Loucy (cell line): ENCODE measurements around the gene FTL.

Source experiments
- H2AFZ ChIP-seq: fragments of 200-600 bp; sonication (generic); 2 replicates; pipeline ENCODE4 v1.6.0; 2016; ENCODE audit warnings: antibody characterized with exemption, mild to moderate bottlenecking, low read length, moderate library complexity
- H3F3A ChIP-seq: fragments of 200-600 bp; 2 replicates; pipeline ENCODE4 v1.6.0; 2016; ENCODE audit warnings: antibody characterized with exemption, low read depth, mild to moderate bottlenecking
- H3K27me3 ChIP-seq: fragments of 200-600 bp; sonication (generic); 2 replicates; pipeline ENCODE4 v1.6.1; 2014; ENCODE audit warnings: low read length, mild to moderate bottlenecking; ENCODE audit not compliant: insufficient read depth, poor library complexity, severe bottlenecking
- H3K36me3 ChIP-seq: fragments of 200-600 bp; sonication (generic); 2 replicates; pipeline ENCODE4 v1.6.1; 2016; ENCODE audit warnings: low read length; ENCODE audit not compliant: insufficient read depth
- H3K4me1 ChIP-seq: fragments of 200-600 bp; sonication (generic); 2 replicates; pipeline ENCODE4 v1.5.1; 2014; ENCODE audit warnings: low read length, mild to moderate bottlenecking; ENCODE audit not compliant: insufficient read depth, poor library complexity, severe bottlenecking
- H3K4me2 ChIP-seq: fragments of 200-600 bp; sonication (generic); 2 replicates; pipeline ENCODE4 v1.6.0; 2014; ENCODE audit warnings: antibody characterized with exemption, low read length, low read depth, mild to moderate bottlenecking; ENCODE audit not compliant: poor library complexity, severe bottlenecking
- H3K4me3 ChIP-seq: fragments of 200-600 bp; sonication (generic); 2 replicates; pipeline ENCODE4 v1.5.1; 2014; ENCODE audit warnings: low read length, mild to moderate bottlenecking, mixed read lengths; ENCODE audit not compliant: poor library complexity, severe bottlenecking
- H3K79me2 ChIP-seq: fragments of 200-600 bp; sonication (generic); 2 replicates; pipeline ENCODE4 v1.6.1; 2014; ENCODE audit warnings: low read length; ENCODE audit not compliant: insufficient read depth
- H3K9ac ChIP-seq: fragments of 200-600 bp; sonication (generic); 2 replicates; pipeline ENCODE4 v1.6.0; 2014; ENCODE audit warnings: mild to moderate bottlenecking, low read depth, low read length, moderate library complexity; ENCODE audit not compliant: poor library complexity, severe bottlenecking
- H3K9me2 ChIP-seq: fragments of 200-600 bp; sonication (generic); replicated peaks from 2 replicates; pipeline ENCODE4 v1.6.1; 2016; ENCODE audit warnings: low read depth, low read length, mixed read lengths
- H3K9me3 ChIP-seq: fragments of 200-600 bp; sonication (generic); 2 replicates; pipeline ENCODE4 v1.6.1; 2014; ENCODE audit warnings: mild to moderate bottlenecking, antibody characterized with exemption, low read length, low read depth; ENCODE audit not compliant: insufficient read depth
- H4K20me1 ChIP-seq: fragments of 200-600 bp; sonication (generic); 2 replicates; pipeline ENCODE4 v1.6.0; 2014; ENCODE audit warnings: antibody characterized with exemption, low read length, mild to moderate bottlenecking; ENCODE audit not compliant: insufficient read depth, poor library complexity, severe bottlenecking
- EZH2phosphoT487 ChIP-seq: fragments of 200-600 bp; IDR thresholded peaks from 2 replicates; pipeline ENCODE4 v1.6.1; 2018; ENCODE audit warnings: antibody characterized with exemption, mild to moderate bottlenecking, moderate library complexity, borderline replicate concordance
- TF ChIP-seq, protein P1 (sequence below): fragments of 200-600 bp; sonication (generic); conservative IDR thresholded peaks from 2 replicates; pipeline ENCODE4 v1.5.1; 2014; ENCODE audit warnings: mild to moderate bottlenecking, antibody characterized with exemption, low read length

Gene FTL

DNA sequence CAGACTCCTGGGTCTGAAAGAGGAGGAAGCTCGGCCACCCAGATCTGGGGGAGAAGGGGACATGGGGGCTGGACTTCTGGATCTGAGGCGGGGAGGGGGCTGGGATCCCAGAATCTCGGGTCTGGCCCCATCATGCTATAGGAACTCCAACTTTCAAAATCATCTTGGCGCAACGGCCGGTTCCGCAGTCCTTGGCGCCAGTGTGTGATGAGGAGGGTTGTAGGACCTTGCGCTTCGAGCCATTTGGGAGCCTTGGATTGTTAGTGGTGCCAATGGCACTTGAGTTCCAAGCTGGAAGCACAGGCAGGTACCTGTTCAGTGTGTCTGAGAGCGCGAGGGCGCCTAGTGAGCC, 28.9 kb downstream of the FTL start:
- H2AFZ ChIP-seq = 0 out of 2 replicates have a peak overlapping the region, but pooled peaks have one; percentile 83
- peaks cover 79% of the 10 kb centered on the region for H3K79me2 ChIP-seq
- H3F3A ChIP-seq = no peaks in the 10 kb centered on the region
- H3K27me3 ChIP-seq = no peaks in the 10 kb centered on the region
- H3K4me3 ChIP-seq = peak overlapping the region; percentile 89
- H4K20me1 ChIP-seq = peaks cover 28% of the 10 kb centered on the region
- H3K36me3 ChIP-seq = no peaks in the 10 kb centered on the region
- no peaks in the 10 kb centered on the region for H3K9me2 ChIP-seq
- TF ChIP-seq, protein P1, sequence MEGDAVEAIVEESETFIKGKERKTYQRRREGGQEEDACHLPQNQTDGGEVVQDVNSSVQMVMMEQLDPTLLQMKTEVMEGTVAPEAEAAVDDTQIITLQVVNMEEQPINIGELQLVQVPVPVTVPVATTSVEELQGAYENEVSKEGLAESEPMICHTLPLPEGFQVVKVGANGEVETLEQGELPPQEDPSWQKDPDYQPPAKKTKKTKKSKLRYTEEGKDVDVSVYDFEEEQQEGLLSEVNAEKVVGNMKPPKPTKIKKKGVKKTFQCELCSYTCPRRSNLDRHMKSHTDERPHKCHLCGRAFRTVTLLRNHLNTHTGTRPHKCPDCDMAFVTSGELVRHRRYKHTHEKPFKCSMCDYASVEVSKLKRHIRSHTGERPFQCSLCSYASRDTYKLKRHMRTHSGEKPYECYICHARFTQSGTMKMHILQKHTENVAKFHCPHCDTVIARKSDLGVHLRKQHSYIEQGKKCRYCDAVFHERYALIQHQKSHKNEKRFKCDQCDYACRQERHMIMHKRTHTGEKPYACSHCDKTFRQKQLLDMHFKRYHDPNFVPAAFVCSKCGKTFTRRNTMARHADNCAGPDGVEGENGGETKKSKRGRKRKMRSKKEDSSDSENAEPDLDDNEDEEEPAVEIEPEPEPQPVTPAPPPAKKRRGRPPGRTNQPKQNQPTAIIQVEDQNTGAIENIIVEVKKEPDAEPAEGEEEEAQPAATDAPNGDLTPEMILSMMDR = no peak
- no peak for TF ChIP-seq EZH2phosphoT487
- peak overlapping the region; percentile 95 for H3K9ac ChIP-seq
- peaks cover 18% of the 10 kb centered on the region for H3K4me1 ChIP-seq
- peak overlapping the region; percentile 81 for H3K4me2 ChIP-seq
- H3K9me3 ChIP-seq = no peaks in the 10 kb centered on the region

DNA sequence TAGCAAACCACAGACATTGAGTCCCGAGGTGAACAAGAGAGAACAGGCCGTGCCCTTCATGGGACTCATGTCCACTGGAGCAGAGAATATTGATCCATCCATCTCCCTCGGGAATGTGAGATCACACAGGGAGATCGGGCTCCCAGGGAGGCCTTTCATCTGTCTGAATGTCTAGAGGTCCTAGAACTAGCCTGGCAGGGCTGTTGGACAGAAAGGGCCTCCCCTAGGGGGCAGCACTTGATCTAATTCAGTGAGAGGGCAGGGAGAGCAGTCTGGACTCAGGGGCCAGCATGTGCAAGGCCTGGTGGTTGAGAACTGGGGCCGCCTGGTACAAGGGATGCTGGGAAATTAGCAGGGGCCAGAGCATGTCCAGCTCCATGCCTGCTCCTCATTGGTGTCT, 32.9 kb downstream of the FTL start:
- H3K79me2 ChIP-seq = peaks cover 56% of the 10 kb centered on the region
- H3K9me2 ChIP-seq = no peaks in the 10 kb centered on the region
- H4K20me1 ChIP-seq = peaks cover 27% of the 10 kb centered on the region
- no peak for TF ChIP-seq EZH2phosphoT487
- TF ChIP-seq, protein P1 = peak; percentile 79
- no peak overlapping the region for H2AFZ ChIP-seq
- peaks cover 7% of the 10 kb centered on the region for H3K4me1 ChIP-seq
- peaks cover 2% of the 10 kb centered on the region; the same call in 1 of the 2 replicates for H3K36me3 ChIP-seq
- H3F3A ChIP-seq = no peaks in the 10 kb centered on the region
- H3K9me3 ChIP-seq = no peaks in the 10 kb centered on the region
- H3K4me3 ChIP-seq = no peak overlapping the region
- no peaks in the 10 kb centered on the region for H3K27me3 ChIP-seq
- H3K9ac ChIP-seq = no peak overlapping the region
- no peak overlapping the region for H3K4me2 ChIP-seq

DNA sequence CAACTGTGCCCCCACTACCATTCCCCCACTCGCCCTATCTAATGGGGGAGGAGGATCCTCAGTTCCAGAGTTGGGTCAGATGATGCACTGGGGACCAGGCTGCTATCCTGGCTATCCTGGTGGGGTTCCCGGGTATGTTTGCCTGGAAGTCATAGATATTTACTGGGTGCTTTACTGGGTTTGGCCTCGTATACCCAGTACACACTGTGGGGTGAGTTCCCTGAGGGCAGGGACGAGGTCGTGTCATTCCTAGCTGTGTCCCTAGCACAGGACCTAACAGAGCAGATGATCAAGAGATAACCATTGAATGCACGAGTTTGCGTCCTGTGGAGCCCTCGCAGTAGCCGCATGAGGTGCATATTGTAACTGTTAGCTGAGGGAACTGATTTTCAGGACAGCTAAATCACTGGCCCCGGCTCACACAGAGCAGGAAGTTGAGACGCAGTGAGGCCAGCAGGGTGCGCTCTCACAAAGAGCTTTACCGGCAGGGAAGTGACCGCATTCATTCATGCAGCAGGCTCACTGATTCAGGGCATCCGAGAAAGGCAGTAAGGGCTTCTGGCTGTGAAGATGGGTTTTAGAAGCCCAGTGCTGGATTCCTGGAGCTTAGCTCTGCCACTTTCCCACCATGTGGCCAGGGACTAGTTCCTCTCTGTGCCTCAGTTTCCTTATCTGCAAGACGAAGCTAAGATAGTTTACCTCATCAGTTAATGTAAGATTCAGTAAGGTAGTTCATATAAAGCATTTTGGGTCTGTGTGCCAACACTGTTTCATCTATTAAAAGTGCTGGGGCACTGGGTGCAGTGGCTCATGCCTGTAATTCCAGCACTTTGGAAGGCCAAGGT, 34.6 kb downstream of the FTL start:
- no peaks in the 10 kb centered on the region for H3K27me3 ChIP-seq
- H3K9me3 ChIP-seq = no peaks in the 10 kb centered on the region
- no peak for TF ChIP-seq EZH2phosphoT487
- TF ChIP-seq, protein P1 = peak; percentile 76
- no peaks in the 10 kb centered on the region for H3F3A ChIP-seq
- no peak overlapping the region for H3K4me3 ChIP-seq
- H3K9me2 ChIP-seq = no peaks in the 10 kb centered on the region
- H3K9ac ChIP-seq = no peak overlapping the region
- H3K36me3 ChIP-seq = peaks cover 15% of the 10 kb centered on the region; the same call in 1 of the 2 replicates
- H3K4me1 ChIP-seq = peaks cover 7% of the 10 kb centered on the region
- H3K79me2 ChIP-seq = peaks cover 45% of the 10 kb centered on the region
- H2AFZ ChIP-seq = no peak overlapping the region
- no peak overlapping the region for H3K4me2 ChIP-seq
- peaks cover 22% of the 10 kb centered on the region for H4K20me1 ChIP-seq
